SKM-1 (cell line): ENCODE measurements around the gene SIX1.

Experiments used
- DNase-seq: peaks from one replicate; lab custom pipeline; 2025; ENCODE audit not compliant: unreplicated experiment; lab: John Stamatoyannopoulos, UW

Gene SIX1

DNA sequence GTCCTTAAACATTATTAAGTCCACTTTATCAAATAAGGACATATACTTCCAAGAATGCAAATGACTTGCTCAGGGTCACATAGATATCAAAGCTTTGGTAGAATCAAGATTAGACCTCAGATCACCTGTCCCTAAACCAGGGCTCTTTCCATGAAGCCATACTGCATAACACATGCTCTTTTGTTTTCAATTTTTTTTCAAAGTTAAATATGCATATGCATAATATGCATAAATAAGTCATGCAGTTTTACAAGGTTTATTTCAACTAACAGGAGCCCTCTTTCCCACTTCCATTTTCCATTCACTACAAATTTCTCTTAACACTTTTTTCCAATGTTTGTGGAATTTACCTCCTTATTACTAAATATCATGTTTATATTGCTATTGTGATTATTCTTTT lies 53.1 kb downstream of the SIX1 start:
- DNase-seq = no peak

- DNase-seq = no peak
Observed at GRCh38 chr14:60594062-60594461, 55.2 kb downstream of the SIX1 start.
